Fibroblast of the aortic adventitia (primary cell): ENCODE measurements around the gene ATE1. TPM values are rescaled to one million over a fixed set of nuclear protein-coding genes. Genes with fewer than 3 reads are reported as not detected.
"Not testable (repeated sequence)": the region's sequence is repeated elsewhere in the genome, so short reads cannot be mapped to it uniquely, and the experiment has no call there.

Source experiments
- DNase-seq: peaks from one replicate; pipeline ENCODE4 v3.0.0-alpha.2; 2010; ENCODE audit warnings: low read depth
- H3K4me3 ChIP-seq: 2 replicates; pipeline ENCODE4 v1.5.1; 2011; ENCODE audit warnings: low read depth, mild to moderate bottlenecking, control low read depth, low read length, moderate library complexity
- total RNA-seq: library from RNA; depleted of rRNA; stranded (reverse); fragments of >200 nt; gene quantifications from 2 replicates; pipeline ENCODE4 v1.2.3, GENCODE V29; 2012; ENCODE audit warnings: low replicate concordance
- TF ChIP-seq, protein P1 (sequence below): IDR thresholded peaks from 2 replicates; pipeline ENCODE4 v1.5.1; 2011; ENCODE audit warnings: mild to moderate bottlenecking, low read length, control low read depth, inconsistent platforms; ENCODE audit not compliant: insufficient read depth

The ATE1 gene
- total RNA-seq, 1 donor: 39.9 TPM

DNA sequence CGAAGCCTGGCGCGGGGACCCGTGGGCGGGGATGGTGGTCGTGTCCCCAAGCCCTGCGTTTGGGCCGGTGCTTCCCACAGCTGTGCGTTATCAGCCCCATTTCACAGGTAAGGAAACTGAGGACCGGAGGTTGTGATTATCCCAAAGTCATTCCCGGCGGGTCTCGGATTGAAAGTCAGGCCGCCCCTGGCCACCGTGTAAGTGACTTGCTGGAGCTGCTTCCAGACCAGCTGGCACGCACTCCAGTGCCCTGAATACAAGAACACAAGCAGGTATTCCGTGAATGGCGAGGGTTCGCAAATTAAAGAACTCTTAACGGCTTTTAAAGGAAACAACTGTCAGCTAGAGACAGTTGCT, 675 bp upstream of the ATE1 start:
- peak overlapping the region; percentile 88 for H3K4me3 ChIP-seq
- TF ChIP-seq, protein P1, sequence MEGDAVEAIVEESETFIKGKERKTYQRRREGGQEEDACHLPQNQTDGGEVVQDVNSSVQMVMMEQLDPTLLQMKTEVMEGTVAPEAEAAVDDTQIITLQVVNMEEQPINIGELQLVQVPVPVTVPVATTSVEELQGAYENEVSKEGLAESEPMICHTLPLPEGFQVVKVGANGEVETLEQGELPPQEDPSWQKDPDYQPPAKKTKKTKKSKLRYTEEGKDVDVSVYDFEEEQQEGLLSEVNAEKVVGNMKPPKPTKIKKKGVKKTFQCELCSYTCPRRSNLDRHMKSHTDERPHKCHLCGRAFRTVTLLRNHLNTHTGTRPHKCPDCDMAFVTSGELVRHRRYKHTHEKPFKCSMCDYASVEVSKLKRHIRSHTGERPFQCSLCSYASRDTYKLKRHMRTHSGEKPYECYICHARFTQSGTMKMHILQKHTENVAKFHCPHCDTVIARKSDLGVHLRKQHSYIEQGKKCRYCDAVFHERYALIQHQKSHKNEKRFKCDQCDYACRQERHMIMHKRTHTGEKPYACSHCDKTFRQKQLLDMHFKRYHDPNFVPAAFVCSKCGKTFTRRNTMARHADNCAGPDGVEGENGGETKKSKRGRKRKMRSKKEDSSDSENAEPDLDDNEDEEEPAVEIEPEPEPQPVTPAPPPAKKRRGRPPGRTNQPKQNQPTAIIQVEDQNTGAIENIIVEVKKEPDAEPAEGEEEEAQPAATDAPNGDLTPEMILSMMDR: no peak
- DNase-seq: peak; percentile 36

DNA sequence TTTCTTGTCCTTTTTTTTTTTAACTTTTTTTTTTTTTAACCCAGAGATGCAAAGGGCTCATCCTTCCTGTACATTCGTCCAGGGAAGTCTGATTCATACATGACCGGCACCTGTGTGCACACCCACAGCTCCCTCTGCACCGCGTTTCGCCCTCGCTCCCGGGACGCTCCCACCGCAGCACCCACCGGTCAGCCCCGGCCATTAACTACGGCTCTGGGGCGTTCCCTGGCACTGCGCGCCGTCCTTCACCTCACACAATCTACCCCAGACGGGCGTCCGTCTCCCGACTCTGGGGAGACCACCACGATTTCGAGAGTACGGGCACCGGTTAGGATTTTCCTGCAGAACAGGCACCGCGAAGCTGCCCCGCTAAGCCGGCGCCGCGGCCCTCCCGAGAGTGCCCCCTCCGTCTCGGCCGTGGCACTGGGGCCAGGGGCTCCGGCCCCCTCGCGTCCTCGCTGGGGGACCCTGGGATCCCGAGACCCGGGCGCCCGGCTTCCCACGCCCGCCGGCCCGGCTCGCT, 452 bp downstream of the ATE1 start:
- peak; percentile 30 for DNase-seq
- H3K4me3 ChIP-seq: peak overlapping the region; percentile 88
- TF ChIP-seq, protein P1: no peak

DNA sequence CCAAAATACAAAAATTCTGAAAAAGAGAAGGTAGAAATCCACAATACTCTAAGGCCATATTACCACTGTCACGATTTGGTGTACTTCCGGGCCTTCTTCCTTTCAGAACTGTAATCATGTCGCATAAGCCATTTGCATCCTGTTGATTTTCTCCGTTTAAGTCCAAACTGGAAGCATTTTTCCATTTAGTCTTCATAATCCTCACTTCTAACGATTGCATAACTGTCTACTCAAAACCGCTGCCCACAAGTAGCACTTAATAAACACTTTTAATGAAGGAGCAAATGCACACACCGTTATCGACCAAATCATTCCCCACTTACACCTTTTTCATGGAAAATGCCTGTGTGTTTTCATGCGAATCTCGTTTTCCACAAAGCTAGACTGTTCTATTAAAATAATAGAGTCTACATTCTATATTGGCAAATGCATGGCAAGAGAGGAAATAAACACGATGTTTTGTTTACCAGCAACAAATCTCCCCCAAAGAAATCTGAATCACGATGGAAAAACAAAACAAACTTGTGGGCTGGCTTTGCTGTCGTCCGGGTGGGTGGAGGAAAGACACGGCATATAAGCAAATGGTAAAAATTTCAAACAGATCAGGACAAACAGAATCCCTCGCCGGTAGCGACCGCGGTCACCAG, 1.0 kb downstream of the ATE1 start:
- peak; percentile 29 for DNase-seq
- H3K4me3 ChIP-seq: peak overlapping the region; percentile 88
- TF ChIP-seq, protein P1: no peak

DNA sequence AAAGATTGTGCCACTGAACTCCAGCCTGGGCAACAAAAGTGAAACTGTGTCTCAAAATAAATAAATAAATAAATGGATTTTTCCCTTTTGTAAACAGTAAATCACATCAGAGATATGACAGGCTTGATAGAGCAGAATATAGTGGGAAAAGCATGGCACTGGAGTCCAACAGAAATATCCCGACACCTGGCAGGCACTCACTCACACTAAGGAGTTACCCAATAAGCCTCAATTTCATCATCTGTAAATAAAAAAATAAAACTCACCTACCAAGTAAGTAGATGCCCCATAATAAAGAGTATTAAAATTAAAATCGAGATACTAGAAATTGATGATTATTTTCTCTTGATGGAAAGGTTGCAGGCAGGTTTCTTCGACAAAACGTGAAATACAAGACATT, 1.7 kb downstream of the ATE1 start:
- DNase-seq: no peak
- TF ChIP-seq, protein P1: no peak
- no peak overlapping the region for H3K4me3 ChIP-seq

DNA sequence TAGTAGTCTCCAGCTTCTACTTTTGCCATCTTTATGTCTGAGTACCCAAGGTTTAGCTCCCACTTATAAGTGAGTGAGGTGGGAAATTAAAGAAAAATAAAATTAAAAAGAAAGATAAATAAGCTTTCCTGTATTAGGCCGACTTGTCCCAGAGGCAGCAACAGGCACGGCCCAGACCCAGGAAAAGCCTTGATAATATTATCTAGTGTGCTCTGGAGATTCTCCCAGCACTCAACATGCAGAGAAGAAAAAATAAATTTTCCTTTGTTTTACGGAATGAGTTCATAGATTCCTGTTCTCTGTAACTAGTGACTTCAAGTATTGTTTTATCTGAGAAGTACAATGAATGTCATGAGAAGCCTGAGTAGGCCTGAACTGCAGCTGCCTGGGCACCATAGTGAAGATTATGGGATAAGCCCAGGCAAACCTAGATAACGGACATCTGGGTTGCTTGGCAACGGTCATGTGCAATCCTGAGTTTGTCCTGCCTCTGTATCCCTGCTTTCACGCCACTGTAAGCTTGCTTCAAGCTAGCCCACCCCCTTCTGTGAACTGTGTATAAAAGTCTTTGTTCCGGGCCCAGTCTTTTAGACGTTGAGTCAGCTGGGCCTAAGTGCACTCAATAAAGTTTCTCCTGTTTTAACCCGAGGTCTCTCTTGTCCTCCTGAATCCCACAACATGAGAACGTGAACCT, 6.4 kb downstream of the ATE1 start:
- peak; percentile 55 for DNase-seq
- no peak overlapping the region for H3K4me3 ChIP-seq
- TF ChIP-seq, protein P1: no peak

DNA sequence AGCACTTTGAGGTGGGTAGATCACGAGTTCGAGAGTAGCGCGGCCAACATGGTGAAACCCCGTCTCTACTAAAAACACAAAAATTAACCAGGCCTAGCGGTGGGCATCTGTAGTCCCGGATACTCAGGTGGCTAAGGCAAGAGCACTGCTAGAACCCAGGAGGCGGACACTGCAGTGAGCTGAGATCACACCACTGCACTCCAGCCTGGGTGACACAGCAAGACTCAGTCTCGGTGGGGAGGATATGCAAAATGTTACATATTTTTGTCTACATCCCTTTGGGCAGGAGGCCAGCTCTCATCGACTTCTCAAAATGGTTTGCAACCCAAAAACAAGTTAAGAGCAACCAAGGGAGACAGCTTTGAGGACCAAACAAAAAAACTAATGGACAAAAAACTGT, 8.2 kb downstream of the ATE1 start:
- DNase-seq: no peak
- TF ChIP-seq, protein P1: no peak

DNA sequence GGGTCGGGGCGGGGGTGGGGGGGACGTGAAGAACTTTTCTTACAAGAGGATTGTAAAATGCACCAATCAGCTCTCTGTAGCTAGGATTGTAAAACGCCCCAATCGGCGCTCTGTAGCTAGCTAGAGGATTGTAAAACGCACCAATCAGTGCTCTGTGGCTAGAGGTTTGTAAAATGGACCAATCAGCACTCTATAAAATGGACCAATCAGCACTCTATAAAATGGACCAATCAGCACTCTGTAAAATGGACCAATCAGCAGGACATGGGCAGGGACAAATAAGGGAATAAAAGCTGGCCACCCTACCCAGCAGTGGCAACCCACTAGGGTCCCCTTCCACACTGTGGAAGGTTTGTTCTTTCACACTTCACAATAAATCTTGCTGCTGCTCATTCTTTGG, 9.0 kb downstream of the ATE1 start:
- DNase-seq, H3K4me3 ChIP-seq: not testable (repeated sequence)

More for the DNA sequence above, 8.2 kb downstream of the ATE1 start:
- H3K4me3 ChIP-seq: no peak overlapping the region
